ENCODE results near the gene TOPAZ1.
"Not testable (repeated sequence)": the region's sequence is repeated elsewhere in the genome, so short reads cannot be mapped to it uniquely, and the experiment has no call there.

GRCh38 chr3:44346590-44346989, 104.9 kb downstream of the TOPAZ1 start:
- TF ChIP-seq POLR2A, CTCF (IDR thresholded peaks at IDR 0.05): not testable (repeated sequence)

All from right lobe of liver (tissue), 4 donors.